DOHH2 (cell line): Measurements from ENCODE around the gene ADAMTS12.

Source experiments
- CTCF ChIP-seq: fragments of 200-600 bp; sonication (generic); IDR thresholded peaks from one replicate; pipeline ENCODE4 v1.5.1; 2014; ENCODE audit warnings: antibody characterized with exemption, mild to moderate bottlenecking, low read depth, low read length; ENCODE audit not compliant: poor library complexity, severe bottlenecking
- EZH2phosphoT487 ChIP-seq: fragments of 200-600 bp; sonication (generic); IDR thresholded peaks from 2 replicates; pipeline ENCODE4 v1.6.1; 2017; ENCODE audit warnings: borderline replicate concordance, mild to moderate bottlenecking, antibody characterized with exemption, low read length, moderate library complexity, mixed read lengths

GRCh38 chr5:33712664-33713063 is 179.1 kb downstream of the ADAMTS12 start:
- no peak for TF ChIP-seq CTCF
- TF ChIP-seq EZH2phosphoT487: no peak
